Tibial artery (tissue), 4 donors: ENCODE data around the gene POU2AF1.

Source experiments
- DNase-seq, 2 donors: peaks; one replicate each; pipeline ENCODE4 v3.0.0-alpha.2; 2019
- H3K27ac ChIP-seq, 2 donors: fragments of 200-600 bp; sonication (generic) in 1 of 2; 1 replicate in 1 of 2; 2 replicates in 1 of 2; pipeline ENCODE4 v1.5.1; 2018 to 2019; ENCODE audit warnings: mild to moderate bottlenecking in 1 of 2
- H3K27me3 ChIP-seq, 2 donors: fragments of 200-600 bp; sonication (generic) in 1 of 2; one replicate each; pipeline versions ENCODE4 v1.5.1 to v1.6.0; 2016 to 2019
- H3K36me3 ChIP-seq, 3 donors: fragments of 200-600 bp; sonication (generic) in 2 of 3; one replicate each; pipeline ENCODE4 v1.5.1; 2016 to 2019; ENCODE audit warnings: mild to moderate bottlenecking in 2 of 3
- H3K4me1 ChIP-seq, 4 donors: fragments of 200-600 bp; sonication (generic) in 2 of 4; 1 replicate in 3 of 4; 2 replicates in 1 of 4; pipeline ENCODE4 v1.5.1; 2016 to 2019
- H3K4me3 ChIP-seq, 2 donors: fragments of 200-600 bp; sonication (generic) in 1 of 2; 1 replicate in 1 of 2; 2 replicates in 1 of 2; pipeline ENCODE4 v1.5.1; 2018 to 2019; ENCODE audit warnings: mild to moderate bottlenecking in 2 of 2
- H3K9me3 ChIP-seq, 3 donors: fragments of 200-600 bp; sonication (generic) in 1 of 3; one replicate each; pipeline ENCODE4 v1.5.1; 2016 to 2019
- intact Hi-C: fragments of 100-400 bp; cut with DNase I; formaldehyde crosslinking; loops from one replicate; pipeline ENCODE4 v1.15.0; 2023; ENCODE audit warnings: low total_unique reads
- TF ChIP-seq, protein P1 (sequence below), 2 experiments: fragments of 200-600 bp in 1 of 2; fragments of 450-650 bp in 1 of 2; IDR thresholded peaks; one replicate each; pipeline ENCODE4 v1.5.1; 2017 to 2019; ENCODE audit warnings: antibody characterized with exemption in 2 of 2, mild to moderate bottlenecking in 1 of 2, moderate library complexity in 1 of 2

The POU2AF1 gene

GRCh38 chr11:111391328-111392124, 12.5 kb upstream of the POU2AF1 start:
- DNase-seq, result no peak
- Histone ChIP-seq H3K4me1 (peaks cover 0 to 4% (median 0%) of the 10 kb centered on the region in 4 donors), H3K4me3 (no peak overlapping the region), H3K27ac (no peak overlapping the region), H3K27me3 (no peaks in the 10 kb centered on the region), H3K9me3 (no peaks in the 10 kb centered on the region), H3K36me3 (no peaks in the 10 kb centered on the region)
- TF ChIP-seq, protein P1, sequence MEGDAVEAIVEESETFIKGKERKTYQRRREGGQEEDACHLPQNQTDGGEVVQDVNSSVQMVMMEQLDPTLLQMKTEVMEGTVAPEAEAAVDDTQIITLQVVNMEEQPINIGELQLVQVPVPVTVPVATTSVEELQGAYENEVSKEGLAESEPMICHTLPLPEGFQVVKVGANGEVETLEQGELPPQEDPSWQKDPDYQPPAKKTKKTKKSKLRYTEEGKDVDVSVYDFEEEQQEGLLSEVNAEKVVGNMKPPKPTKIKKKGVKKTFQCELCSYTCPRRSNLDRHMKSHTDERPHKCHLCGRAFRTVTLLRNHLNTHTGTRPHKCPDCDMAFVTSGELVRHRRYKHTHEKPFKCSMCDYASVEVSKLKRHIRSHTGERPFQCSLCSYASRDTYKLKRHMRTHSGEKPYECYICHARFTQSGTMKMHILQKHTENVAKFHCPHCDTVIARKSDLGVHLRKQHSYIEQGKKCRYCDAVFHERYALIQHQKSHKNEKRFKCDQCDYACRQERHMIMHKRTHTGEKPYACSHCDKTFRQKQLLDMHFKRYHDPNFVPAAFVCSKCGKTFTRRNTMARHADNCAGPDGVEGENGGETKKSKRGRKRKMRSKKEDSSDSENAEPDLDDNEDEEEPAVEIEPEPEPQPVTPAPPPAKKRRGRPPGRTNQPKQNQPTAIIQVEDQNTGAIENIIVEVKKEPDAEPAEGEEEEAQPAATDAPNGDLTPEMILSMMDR (IDR thresholded peaks at IDR 0.05), result no peak
- intact Hi-C loops, result no loop called here

DNA sequence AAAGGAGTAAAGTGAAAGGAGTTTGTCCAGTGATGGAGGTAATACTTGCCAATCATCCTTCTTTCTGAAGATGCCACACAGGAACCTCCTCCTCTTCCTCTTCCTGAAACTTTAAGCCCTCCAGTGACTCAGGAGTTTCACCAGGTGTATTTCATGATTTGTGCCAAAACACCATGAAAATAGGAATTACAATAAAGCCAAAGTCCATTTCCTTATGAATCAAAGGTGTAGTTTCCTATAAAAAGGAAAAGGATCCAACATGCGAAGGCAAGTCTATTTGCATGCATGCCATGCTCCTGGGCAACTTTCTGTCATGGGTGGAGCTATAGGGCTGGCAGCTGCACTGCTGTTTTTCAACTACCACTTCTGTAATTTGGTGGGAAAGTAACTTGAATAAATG, 9.8 kb upstream of the POU2AF1 start:
- H3K27me3 ChIP-seq, result no peaks in the 10 kb centered on the region
- TF ChIP-seq, protein P1 (IDR thresholded peaks at IDR 0.05), result no peak
- no peaks in the 10 kb centered on the region for H3K9me3 ChIP-seq
- intact Hi-C loops, result no loop called here
- H3K27ac ChIP-seq, result no peak overlapping the region
- no peaks in the 10 kb centered on the region for H3K36me3 ChIP-seq
- peaks cover 0 to 4% (median 0%) of the 10 kb centered on the region in 4 donors for H3K4me1 ChIP-seq
- DNase-seq, result no peak
- H3K4me3 ChIP-seq, result no peak overlapping the region

- H3K4me3 ChIP-seq, result no peak overlapping the region
- TF ChIP-seq, protein P1 (IDR thresholded peaks at IDR 0.05), result no peak
- peaks cover 0 to 4% (median 0%) of the 10 kb centered on the region in 4 donors for H3K4me1 ChIP-seq
- no peaks in the 10 kb centered on the region for H3K27me3 ChIP-seq
- no peak overlapping the region for H3K27ac ChIP-seq
- no peak for DNase-seq
- no peaks in the 10 kb centered on the region for H3K9me3 ChIP-seq
- H3K36me3 ChIP-seq, result no peaks in the 10 kb centered on the region
- intact Hi-C loops, result no loop called here
Measured at GRCh38 chr11:111388420-111388819, 9.3 kb upstream of the POU2AF1 start.

- intact Hi-C loops, result no loop called here
- TF ChIP-seq, protein P1 (IDR thresholded peaks at IDR 0.05), result no peak
- no peak for DNase-seq
- Histone ChIP-seq H3K36me3 (no peaks in the 10 kb centered on the region), H3K27me3 (no peaks in the 10 kb centered on the region), H3K4me1 (peaks cover 0 to 4% (median 0%) of the 10 kb centered on the region in 4 donors), H3K4me3 (no peak overlapping the region), H3K9me3 (no peaks in the 10 kb centered on the region), H3K27ac (no peak overlapping the region)
Measured at GRCh38 chr11:111387363-111387762, 8.3 kb upstream of the POU2AF1 start.

GRCh38 chr11:111386611-111387150, 7.6 kb upstream of the POU2AF1 start:
- H3K4me3 ChIP-seq, result no peak overlapping the region
- intact Hi-C loops, result no loop called here
- peaks cover 0 to 4% (median 0%) of the 10 kb centered on the region in 4 donors for H3K4me1 ChIP-seq
- no peaks in the 10 kb centered on the region for H3K36me3 ChIP-seq
- no peaks in the 10 kb centered on the region for H3K27me3 ChIP-seq
- TF ChIP-seq, protein P1 (IDR thresholded peaks at IDR 0.05), result no peak
- no peak overlapping the region for H3K27ac ChIP-seq
- no peaks in the 10 kb centered on the region for H3K9me3 ChIP-seq
- DNase-seq, result no peak
